GM12878 (cell line): ENCODE measurements around the gene PTGER4. TPM values are rescaled to one million over a fixed set of nuclear protein-coding genes. Genes with fewer than 3 reads are reported as not detected.

Experiments
- ATAC-seq: fragments of 200-7000 bp; cut with Tn5 transposase; 3 replicates; pipeline ENCODE4 v1.9.1; 2020; ENCODE audit warnings: mild to moderate bottlenecking, moderate library complexity
- BruUV-seq: library from RNA; stranded (reverse); fragments of 400-500 nt; replicated peaks from 2 replicates; lab custom pipeline; 2021; lab: Mats Ljungman, UMichigan
- CTCF ChIA-PET: fragments of 300-600 bp; sonication (Branson Sonifier 250); formaldehyde crosslinking; extraction: SDS; loops from one replicate; lab custom pipeline; 2021; ENCODE audit warnings: inconsistent platforms; lab: Yijun Ruan, JAX
- POLR2A ChIA-PET: fragments of 350-600 bp; formaldehyde crosslinking; extraction: SDS; loops from one replicate; lab custom pipeline; 2021; ENCODE audit warnings: inconsistent platforms; lab: Charles Lee
- RAD21 ChIA-PET: fragments of 300-600 bp; sonication (Branson Sonifier 250); formaldehyde crosslinking; loops from one replicate; lab custom pipeline; 2023; ENCODE audit warnings: antibody characterized with exemption; ENCODE audit not compliant: unreplicated experiment; lab: Charles Lee
- SMC1A ChIA-PET: fragments of 300-600 bp; sonication (Branson Sonifier 250); formaldehyde crosslinking; loops from one replicate; lab custom pipeline; 2023; ENCODE audit not compliant: unreplicated experiment, uncharacterized antibody; lab: Charles Lee
- DNase-seq: peaks from one replicate; pipeline ENCODE4 v3.0.0-alpha.2; 2011; ENCODE audit warnings: low read depth, low spot score
- FAIRE-seq: peaks from 3 replicates; lab custom pipeline; 2011; peaks lifted over from hg19 to GRCh38; lab: Jason Lieb, UNC
- H2AFZ ChIP-seq: 2 replicates; pipeline ENCODE4 v1.6.0; 2011; ENCODE audit warnings: low read depth, low read length, control low read depth; ENCODE audit not compliant: control insufficient read depth
- H3K27ac ChIP-seq: 2 replicates; pipeline ENCODE4 v1.5.1; 2011; ENCODE audit warnings: control low read depth; ENCODE audit not compliant: control insufficient read depth, insufficient read depth
- H3K27me3 ChIP-seq, 2 experiments: replicated peaks in 1 of 2; 2 replicates each; pipeline versions ENCODE4 v1.6.0 to v1.6.1; 2011; ENCODE audit warnings: low read length in 1 of 2; ENCODE audit not compliant: control insufficient read depth in 2 of 2, insufficient read depth in 2 of 2
- H3K36me3 ChIP-seq, 2 experiments: 2 replicates each; pipeline ENCODE4 v1.5.1; 2011; ENCODE audit warnings: low read length in 1 of 2; ENCODE audit not compliant: control insufficient read depth in 2 of 2, insufficient read depth in 2 of 2
- H3K4me1 ChIP-seq: 2 replicates; pipeline ENCODE4 v1.6.1; 2011; ENCODE audit warnings: mild to moderate bottlenecking, low read length, moderate library complexity, mixed read lengths; ENCODE audit not compliant: control insufficient read depth, insufficient read depth
- H3K4me2 ChIP-seq: 2 replicates; pipeline ENCODE4 v1.6.0; 2011; ENCODE audit warnings: control low read depth; ENCODE audit not compliant: control insufficient read depth, insufficient read depth
- H3K4me3 ChIP-seq: fragments of 200-600 bp; sonication (generic); 2 replicates; pipeline ENCODE4 v1.5.1; 2016
- H3K79me2 ChIP-seq: 2 replicates; pipeline ENCODE4 v1.6.0; 2011; ENCODE audit warnings: low read length; ENCODE audit not compliant: control insufficient read depth, insufficient read depth
- H3K9ac ChIP-seq: 2 replicates; pipeline ENCODE4 v1.8.0; 2011; ENCODE audit warnings: low read length, control low read depth, mixed read lengths; ENCODE audit not compliant: control insufficient read depth, insufficient read depth
- H3K9me3 ChIP-seq: replicated peaks from 3 replicates; pipeline ENCODE4 v1.5.1; 2011; ENCODE audit warnings: mild to moderate bottlenecking, low read length; ENCODE audit not compliant: control insufficient read depth, insufficient read depth
- H4K20me1 ChIP-seq: 2 replicates; pipeline ENCODE4 v1.6.0; 2011; ENCODE audit not compliant: control insufficient read depth, insufficient read depth
- ATF2 ChIP-seq: IDR thresholded peaks from 2 replicates; pipeline ENCODE4 v1.6.1; 2012; ENCODE audit warnings: low read length, inconsistent platforms
- BCL11A ChIP-seq: IDR thresholded peaks from 2 replicates; pipeline ENCODE4 v1.6.1; 2011; ENCODE audit warnings: low read depth, low read length
- BHLHE40 ChIP-seq, 2 experiments: fragments of 450-650 bp in 1 of 2; IDR thresholded peaks; 2 replicates each; pipeline ENCODE4 v1.6.1; 2011 to 2017; ENCODE audit warnings: low read depth in 2 of 2, borderline replicate concordance in 1 of 2, improper control_type of control experiment in 1 of 2, low read length in 1 of 2, mild to moderate bottlenecking in 1 of 2
- CBX3 ChIP-seq: fragments of 200-600 bp; sonication (generic); IDR thresholded peaks from 2 replicates; pipeline ENCODE4 v1.6.1; 2016; ENCODE audit warnings: low read depth, borderline replicate concordance
- CTCF ChIP-seq, 3 experiments: IDR thresholded peaks in 2 of 3; conservative IDR thresholded peaks in 1 of 3; 2 replicates each; pipeline ENCODE4 v1.5.1; 2011; ENCODE audit warnings: low read depth in 3 of 3, low read length in 3 of 3, mild to moderate bottlenecking in 3 of 3, control low read depth in 2 of 3, moderate library complexity in 2 of 3, inconsistent platforms in 1 of 3, mixed read lengths in 1 of 3; ENCODE audit not compliant: control insufficient read depth in 2 of 3, insufficient read depth in 1 of 3; ENCODE audit errors: extremely low read depth in 1 of 3
- EP300 ChIP-seq, 2 experiments: fragments of 150-350 bp in 1 of 2; IDR thresholded peaks; 2 replicates each; pipeline ENCODE4 v1.6.1; 2011 to 2012; ENCODE audit warnings: low read depth in 2 of 2, low read length in 2 of 2, borderline replicate concordance in 1 of 2, improper control_type of control experiment in 1 of 2, inconsistent platforms in 1 of 2; ENCODE audit not compliant: control insufficient read depth in 1 of 2
- GABPA ChIP-seq: IDR thresholded peaks from 2 replicates; pipeline ENCODE4 v1.6.1; 2014; ENCODE audit warnings: antibody characterized with exemption, low read depth, mild to moderate bottlenecking, inconsistent platforms
- HDAC2 ChIP-seq: fragments of 200-600 bp; sonication (generic); IDR thresholded peaks from 2 replicates; pipeline ENCODE4 v1.6.1; 2017
- HDGF ChIP-seq: fragments of 450-650 bp; IDR thresholded peaks from 2 replicates; pipeline ENCODE4 v1.6.1; 2016; ENCODE audit warnings: antibody characterized with exemption
- IKZF2 ChIP-seq, 2 experiments: fragments of 450-650 bp; IDR thresholded peaks; 2 replicates each; pipeline ENCODE4 v1.6.1; 2017; ENCODE audit warnings: mild to moderate bottlenecking in 2 of 2, moderate library complexity in 2 of 2
- POLR2AphosphoS5 ChIP-seq: IDR thresholded peaks from 2 replicates; pipeline ENCODE4 v1.6.1; 2011; ENCODE audit warnings: mild to moderate bottlenecking, low read length, inconsistent platforms
- SMAD1 ChIP-seq: fragments of 450-650 bp; IDR thresholded peaks from 2 replicates; pipeline ENCODE4 v1.6.1; 2018; ENCODE audit warnings: mild to moderate bottlenecking, low read depth; ENCODE audit not compliant: partially characterized antibody
- TARDBP ChIP-seq: IDR thresholded peaks from 2 replicates; pipeline ENCODE4 v1.6.1; 2016; ENCODE audit warnings: borderline replicate concordance
- ZZZ3 ChIP-seq: IDR thresholded peaks from 2 replicates; pipeline ENCODE4 v1.6.1; 2011; ENCODE audit warnings: low read depth; ENCODE audit not compliant: control insufficient read depth, insufficient read length
- WGBS: methylation state at CpG from one replicate; pipeline ENCODE4 v1.1.6; 2016; ENCODE audit warnings: low lambda C conversion rate; ENCODE audit not compliant: insufficient replicate concordance, insufficient coverage; ENCODE audit errors: missing lambda C conversion rate; 5-methylcytosine and 5-hydroxymethylcytosine counted together
- in situ Hi-C: fragments of 300-500 bp; cut with MboI; formaldehyde crosslinking; loops from 9 replicates; pipeline ENCODE4 v1.14.3; 2018; ENCODE audit warnings: mixed read lengths
- intact Hi-C: fragments of 100-400 bp; cut with micrococcal nuclease; formaldehyde crosslinking; loops from one replicate; pipeline ENCODE4 v1.14.2; 2022; ENCODE audit not compliant: unreplicated experiment
- polyA plus RNA-seq, 11 experiments: library from polyadenylated mRNA; depleted of rRNA in 4 of 11; unstranded in 6 of 11; stranded (reverse) in 5 of 11; fragments of >200 nt; fragmentation: Nextera tagmentation in 4 of 11; fragmentation: Illumina TruSeq in 1 of 11; extraction: Ambion mirVana in 4 of 11; extraction: Trizol in 1 of 11; gene quantifications; 1 replicate in 1 of 11; 2 replicates in 10 of 11; pipeline versions ENCODE4 v1.2.1 to v1.2.3, GENCODE V29; 2011 to 2016; ENCODE audit warnings: inconsistent platforms in 2 of 11, missing spikeins in 2 of 11, low read depth in 1 of 11
- total RNA-seq, 4 experiments: library from RNA; depleted of rRNA in 3 of 4; stranded (reverse); fragments of >200 nt in 3 of 4; fragmentation: Illumina TruSeq in 1 of 4; extraction: Trizol in 1 of 4; gene quantifications; 2 replicates each; pipeline versions ENCODE4 v1.2.1 to v1.2.3, GENCODE V29; 2013 to 2021
- TF ChIP-seq, protein P1 (sequence below): IDR thresholded peaks from 2 replicates; pipeline ENCODE4 v1.6.1; 2011; ENCODE audit warnings: borderline replicate concordance, low read depth, mild to moderate bottlenecking, moderate library complexity, mixed read lengths, low read length; ENCODE audit not compliant: insufficient read depth; ENCODE audit errors: extremely low read length
- TF ChIP-seq, protein P2 (sequence below): fragments of 450-650 bp; IDR thresholded peaks from 2 replicates; pipeline ENCODE4 v1.6.1; 2014; ENCODE audit warnings: mild to moderate bottlenecking
- TF ChIP-seq, protein P3 (sequence below): IDR thresholded peaks from 2 replicates; pipeline ENCODE4 v1.6.1; 2011; ENCODE audit warnings: mild to moderate bottlenecking, low read depth, low read length, moderate library complexity; ENCODE audit not compliant: insufficient replicate concordance

PTGER4 gene
- total and polyA plus RNA-seq, 10 of the 15 experiments (the other 5 are each of a cell fraction or from before 2014, with no cell fraction given): 0.15 to 3.7 (median 0.62) TPM

DNA sequence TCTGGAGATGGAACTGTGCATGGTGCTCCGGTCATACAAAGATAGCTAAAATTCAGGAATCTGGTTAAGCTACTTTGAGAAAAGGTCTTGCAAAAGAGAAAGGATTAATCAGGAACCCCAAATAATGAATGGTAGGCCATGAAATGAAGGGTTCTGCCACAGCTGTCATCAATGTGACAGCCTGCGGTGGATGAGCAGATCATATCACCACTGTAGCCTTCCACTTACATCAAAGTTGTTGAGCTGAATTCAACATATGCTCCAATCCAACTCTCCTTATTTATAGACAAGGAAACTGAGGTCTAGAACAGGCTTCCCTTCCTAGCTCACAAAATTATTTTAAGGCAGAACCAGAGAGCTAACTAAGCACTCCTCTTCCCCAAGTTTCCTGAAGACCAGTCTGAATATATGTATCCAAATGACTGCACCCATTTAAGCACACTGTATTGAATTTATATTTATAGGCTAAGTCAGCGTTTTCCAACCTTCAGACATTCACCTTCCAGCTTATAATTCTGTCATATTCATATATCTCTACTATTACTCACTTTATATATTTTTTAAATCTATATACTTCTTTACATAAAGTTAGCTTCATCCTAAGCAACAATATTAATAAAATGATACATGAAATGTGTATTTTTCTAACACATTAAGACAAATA, 13.9 kb upstream of the PTGER4 start:
- SMC1A ChIA-PET: interaction anchor here (0.6 to 1.5 kb wide), 3 partner anchors 11 to 20 kb away, joined by 3 to 4 read pairs (median 4); no protein-coding TSS in a partner anchor
- Histone ChIP-seq H3K9me3 (no peaks in the 10 kb centered on the region), H3K27me3 (no peaks in the 10 kb centered on the region; a peak in 1 of 4 replicates), H4K20me1 (no peaks in the 10 kb centered on the region), H3K79me2 (no peaks in the 10 kb centered on the region), H3K36me3 (no peaks in the 10 kb centered on the region), H3K4me1 (no peaks in the 10 kb centered on the region), H3K27ac (no peak overlapping the region), H2AFZ (no peak overlapping the region), H3K9ac (no peak overlapping the region), H3K4me3 (no peak overlapping the region), H3K4me2 (no peak overlapping the region)
- CTCF ChIA-PET: interaction anchor here (0.5 to 1.1 kb wide), 3 partner anchors 11 to 944 kb away, joined by 3 read pairs; no protein-coding TSS in a partner anchor
- in situ Hi-C loops: no loop called here
- intact Hi-C loops: no loop called here
- POLR2A ChIA-PET: interaction anchor here (1.3 kb wide), 1 partner anchor 17 kb away, joined by 3 read pairs; no protein-coding TSS in a partner anchor
- RAD21 ChIA-PET: interaction anchor here (1.4 kb wide), 1 partner anchor 19 kb away, joined by 3 read pairs; no protein-coding TSS in a partner anchor
- WGBS: 65% methylated on average over 3 of the region's 3 CpGs
- FAIRE-seq: no peak
- no TSS peak for BruUV-seq
- no peak for DNase-seq
- ATAC-seq: no peak
- TF ChIP-seq IKZF2 (IDR thresholded peaks at IDR 0.05) (no peak), HDAC2 (no peak), POLR2AphosphoS5 (no peak), BHLHE40 (IDR thresholded peaks at IDR 0.05; ENCODE audit: borderline replicate concordance in 1 of 2, low read depth in 2 of 2, low read length in 1 of 2) (no peak), TARDBP (no peak), BCL11A (no peak), GABPA (no peak), ATF2 (no peak), CBX3 (no peak), SMAD1 (no peak), ZZZ3 (no peak), EP300 (IDR thresholded peaks at IDR 0.05; ENCODE audit: borderline replicate concordance in 1 of 2, control insufficient read depth in 1 of 2, low read depth in 2 of 2, low read length in 2 of 2) (no peak), HDGF (no peak), CTCF (IDR thresholded peaks at IDR 0.05 in 2 of 3, conservative IDR thresholded peaks at IDR 0.05 in 1 of 3; ENCODE audit: control insufficient read depth in 2 of 3, extremely low read depth in 1 of 3, insufficient read depth in 1 of 3, low read depth in 3 of 3, low read length in 3 of 3) (no peak)
- TF ChIP-seq, protein P1, sequence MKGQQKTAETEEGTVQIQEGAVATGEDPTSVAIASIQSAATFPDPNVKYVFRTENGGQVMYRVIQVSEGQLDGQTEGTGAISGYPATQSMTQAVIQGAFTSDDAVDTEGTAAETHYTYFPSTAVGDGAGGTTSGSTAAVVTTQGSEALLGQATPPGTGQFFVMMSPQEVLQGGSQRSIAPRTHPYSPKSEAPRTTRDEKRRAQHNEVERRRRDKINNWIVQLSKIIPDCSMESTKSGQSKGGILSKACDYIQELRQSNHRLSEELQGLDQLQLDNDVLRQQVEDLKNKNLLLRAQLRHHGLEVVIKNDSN: no peak
- TF ChIP-seq, protein P2, sequence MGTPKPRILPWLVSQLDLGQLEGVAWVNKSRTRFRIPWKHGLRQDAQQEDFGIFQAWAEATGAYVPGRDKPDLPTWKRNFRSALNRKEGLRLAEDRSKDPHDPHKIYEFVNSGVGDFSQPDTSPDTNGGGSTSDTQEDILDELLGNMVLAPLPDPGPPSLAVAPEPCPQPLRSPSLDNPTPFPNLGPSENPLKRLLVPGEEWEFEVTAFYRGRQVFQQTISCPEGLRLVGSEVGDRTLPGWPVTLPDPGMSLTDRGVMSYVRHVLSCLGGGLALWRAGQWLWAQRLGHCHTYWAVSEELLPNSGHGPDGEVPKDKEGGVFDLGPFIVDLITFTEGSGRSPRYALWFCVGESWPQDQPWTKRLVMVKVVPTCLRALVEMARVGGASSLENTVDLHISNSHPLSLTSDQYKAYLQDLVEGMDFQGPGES: no peak
- TF ChIP-seq, protein P3, sequence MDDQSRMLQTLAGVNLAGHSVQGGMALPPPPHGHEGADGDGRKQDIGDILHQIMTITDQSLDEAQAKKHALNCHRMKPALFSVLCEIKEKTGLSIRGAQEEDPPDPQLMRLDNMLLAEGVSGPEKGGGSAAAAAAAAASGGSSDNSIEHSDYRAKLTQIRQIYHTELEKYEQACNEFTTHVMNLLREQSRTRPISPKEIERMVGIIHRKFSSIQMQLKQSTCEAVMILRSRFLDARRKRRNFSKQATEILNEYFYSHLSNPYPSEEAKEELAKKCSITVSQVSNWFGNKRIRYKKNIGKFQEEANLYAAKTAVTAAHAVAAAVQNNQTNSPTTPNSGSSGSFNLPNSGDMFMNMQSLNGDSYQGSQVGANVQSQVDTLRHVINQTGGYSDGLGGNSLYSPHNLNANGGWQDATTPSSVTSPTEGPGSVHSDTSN: no peak
